NCI-H69 (cell line): ENCODE measurements around the gene E2F6.

Experiments used
- DNase-seq: peaks from one replicate; lab custom pipeline; 2025; lab: John Stamatoyannopoulos, UW

E2F6 gene

DNA sequence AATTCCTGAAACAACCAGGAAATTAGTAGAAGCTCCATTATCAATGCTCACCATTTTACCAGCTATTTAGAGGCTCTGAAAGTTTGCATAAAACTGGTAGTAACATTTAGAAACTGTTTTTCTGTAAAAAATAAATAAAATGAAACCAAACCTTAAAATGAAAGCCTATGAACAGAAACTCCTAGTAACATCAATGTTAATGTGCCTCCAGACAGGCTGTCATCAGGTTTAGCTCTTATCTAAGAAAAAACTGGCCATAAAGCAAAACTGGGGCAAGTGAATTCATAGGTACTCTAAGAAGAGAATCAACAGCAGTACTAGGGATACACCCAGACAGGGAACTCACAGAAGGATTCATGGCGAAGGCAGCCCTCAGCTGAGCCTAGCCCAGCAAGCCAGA, 8.0 kb downstream of the E2F6 start:
- no peak for DNase-seq

GRCh38 chr2:11456251-11456650, 9.7 kb downstream of the E2F6 start:
- no peak for DNase-seq

- no peak for DNase-seq
Observed at GRCh38 chr2:11454824-11455223, 11.1 kb downstream of the E2F6 start.

DNA sequence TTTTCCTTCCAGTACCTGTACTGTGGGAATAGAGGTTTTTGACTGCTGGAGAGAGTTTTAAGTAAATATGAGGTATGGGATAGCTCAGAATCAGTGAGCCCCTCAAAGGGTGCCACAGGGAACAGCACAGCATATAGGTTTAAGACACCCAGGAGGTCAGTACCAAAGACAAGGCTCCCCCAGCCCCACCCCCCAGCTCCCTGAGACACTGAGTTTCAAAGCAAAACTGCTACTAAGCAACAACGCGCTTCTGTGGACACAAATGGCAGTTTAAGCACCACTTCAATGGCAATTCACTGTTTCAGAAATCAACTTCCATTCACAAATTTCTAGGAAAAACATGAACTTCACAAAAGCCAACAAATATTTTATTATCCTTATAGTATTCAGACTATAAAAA, 15.2 kb downstream of the E2F6 start:
- no peak for DNase-seq

DNA sequence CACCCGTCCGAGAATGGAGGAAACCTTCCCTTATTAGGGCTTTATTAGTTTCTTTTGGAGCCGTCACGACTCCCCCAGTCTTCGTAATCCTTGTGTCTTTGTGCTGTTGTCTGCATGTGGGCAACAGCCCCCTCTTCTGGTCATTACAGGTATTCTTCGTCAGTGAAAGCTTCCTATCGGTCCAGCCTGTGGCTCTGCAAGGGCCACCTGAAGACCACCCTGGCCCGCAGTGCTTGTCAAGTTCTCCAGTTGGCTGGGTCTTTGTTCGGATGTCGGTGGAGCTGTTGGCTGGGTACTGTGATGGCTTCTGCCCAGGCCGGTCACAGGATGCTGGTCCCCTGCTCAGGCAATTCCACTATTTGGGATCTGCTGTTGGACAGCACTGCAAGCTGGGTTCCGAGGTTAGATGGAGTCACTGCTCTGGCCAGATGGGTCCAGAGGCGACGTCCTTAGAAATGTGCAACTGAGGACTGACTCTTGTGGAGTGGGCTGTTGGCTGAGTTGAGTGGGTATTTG, 19.2 kb downstream of the E2F6 start:
- DNase-seq: peak; percentile 25

DNA sequence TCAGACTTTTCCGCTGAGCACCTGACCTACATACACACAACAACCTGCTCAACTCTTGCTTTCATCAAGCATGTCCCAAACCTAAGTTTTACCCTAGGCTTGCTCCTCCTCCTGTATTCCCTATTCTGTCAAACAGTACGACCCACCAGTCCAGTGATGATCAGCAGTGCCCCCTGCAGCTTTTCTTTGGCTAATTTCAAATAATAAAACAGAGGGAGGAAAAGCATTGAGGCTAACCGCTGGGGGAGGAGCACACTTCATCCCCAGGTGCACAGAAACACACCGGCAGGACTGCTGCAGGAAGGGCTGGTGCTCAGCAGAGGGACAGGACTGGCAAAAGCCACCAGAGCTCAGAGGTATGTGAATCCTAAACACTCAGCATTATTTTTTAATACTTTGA, 21.2 kb downstream of the E2F6 start:
- DNase-seq: no peak

GRCh38 chr2:11438555-11439080, 27.3 kb downstream of the E2F6 start:
- DNase-seq: no peak

- no peak for DNase-seq
Observed at GRCh38 chr2:11437602-11438001, 28.4 kb downstream of the E2F6 start.

DNA sequence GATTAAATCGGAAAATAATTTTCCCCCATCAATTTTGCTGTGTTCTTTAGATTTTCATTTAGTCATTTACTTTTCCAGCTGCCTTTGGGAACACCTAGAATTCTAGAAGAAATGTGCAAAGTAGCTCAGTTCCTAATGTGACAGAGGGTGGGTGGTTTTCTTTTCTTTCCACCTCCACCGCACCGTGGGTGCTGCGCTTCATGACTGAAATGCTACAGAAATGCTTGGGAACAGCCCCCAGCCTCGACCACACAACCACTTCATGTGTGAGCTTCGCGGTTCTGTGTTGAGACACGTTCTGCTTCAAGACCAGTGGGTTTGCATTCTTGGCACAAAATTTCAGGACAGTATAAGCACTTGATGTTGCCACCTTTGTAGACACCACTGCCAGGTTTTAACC, 30.9 kb downstream of the E2F6 start:
- no peak for DNase-seq

DNA sequence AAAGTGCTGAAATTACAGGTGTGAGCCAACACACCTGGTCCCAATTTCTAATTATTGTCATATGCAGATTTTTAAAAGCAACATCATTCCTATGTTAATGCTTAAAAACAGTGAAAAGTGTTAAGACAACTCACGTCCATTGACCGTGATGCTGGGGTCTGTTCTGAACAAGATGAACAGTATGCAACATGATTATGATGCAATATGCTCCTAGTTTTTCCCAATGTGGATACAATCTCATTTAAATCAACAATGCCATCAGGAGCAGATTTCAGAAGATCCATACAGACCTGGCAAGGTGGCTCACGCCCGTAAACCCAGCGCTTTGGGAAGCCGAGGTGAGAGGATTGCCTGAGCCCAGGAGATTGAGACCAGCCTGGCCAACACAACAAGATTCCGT, 31.5 kb downstream of the E2F6 start:
- no peak for DNase-seq

GRCh38 chr2:11433822-11434221, 32.1 kb downstream of the E2F6 start:
- DNase-seq: no peak

- no peak for DNase-seq
Observed at GRCh38 chr2:11430729-11431128, 35.2 kb downstream of the E2F6 start.

DNA sequence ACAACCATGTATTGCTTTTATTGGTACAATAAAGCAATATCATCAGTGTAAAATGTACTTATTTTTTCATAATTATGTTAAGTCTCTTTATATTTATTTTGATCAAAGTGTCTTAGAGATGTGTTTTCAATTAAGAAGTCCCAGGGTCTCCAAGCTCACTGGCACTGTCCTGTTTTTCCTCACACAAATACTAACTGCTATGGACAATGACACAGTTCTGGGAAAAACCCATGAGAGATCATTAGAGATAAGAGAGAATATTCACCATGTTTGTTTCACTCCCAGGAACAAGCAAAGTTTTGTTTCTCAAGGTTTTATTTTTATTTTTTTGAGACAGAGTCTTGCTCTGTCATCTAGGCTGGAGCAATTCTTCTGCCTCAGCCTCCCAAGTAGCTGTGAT, 38.7 kb downstream of the E2F6 start:
- no peak for DNase-seq

DNA sequence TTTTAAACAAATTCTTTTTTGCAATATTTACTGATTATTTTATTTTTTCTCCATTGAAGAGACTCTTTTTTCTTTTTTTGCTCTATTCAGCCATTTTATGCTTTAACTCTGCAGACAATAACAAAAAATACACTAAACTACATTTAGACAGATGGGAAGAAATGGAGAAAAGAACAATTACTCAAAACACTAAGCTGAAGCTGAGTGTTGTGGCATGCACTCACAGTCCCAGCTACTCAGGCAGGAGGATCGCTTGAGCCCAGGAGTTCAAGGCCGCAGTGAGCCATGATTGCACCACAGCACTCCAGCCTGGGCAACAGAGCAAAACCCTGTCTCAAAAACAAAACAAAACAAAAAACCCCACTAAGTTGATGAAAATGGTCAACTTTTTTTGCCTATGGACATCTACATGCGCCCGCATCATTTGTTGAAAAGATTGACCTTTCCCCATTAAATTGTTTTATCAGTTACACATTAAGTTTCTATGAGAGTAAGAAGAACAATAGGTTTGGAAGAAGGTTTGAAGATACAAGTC, 43.0 kb downstream of the E2F6 start:
- no peak for DNase-seq

- no peak for DNase-seq
Observed at GRCh38 chr2:11422491-11422865, 43.5 kb downstream of the E2F6 start.

GRCh38 chr2:11421863-11422490, 44.0 kb downstream of the E2F6 start:
- no peak for DNase-seq

- no peak for DNase-seq
Observed at GRCh38 chr2:11420671-11421070, 45.3 kb downstream of the E2F6 start.

DNA sequence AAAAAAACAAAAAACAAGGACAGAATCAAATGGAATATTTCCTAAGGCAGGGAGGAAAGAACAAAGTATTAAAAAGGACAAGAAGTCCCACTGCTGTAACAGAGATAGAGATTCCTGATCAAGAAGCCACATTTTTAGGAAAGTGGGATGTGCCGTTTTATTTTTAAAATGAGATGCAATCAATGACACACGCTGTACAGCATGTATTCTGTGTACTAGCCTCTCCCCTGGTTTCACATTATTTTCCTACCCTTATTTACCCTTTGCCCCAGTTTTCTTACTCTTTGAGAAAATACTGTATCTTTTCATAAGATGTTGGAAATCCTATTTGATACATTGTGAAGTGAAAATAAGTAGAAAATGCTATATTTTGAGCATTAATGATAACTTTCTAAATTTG, 45.8 kb downstream of the E2F6 start:
- DNase-seq: no peak

GRCh38 chr2:11419781-11420180, 46.2 kb downstream of the E2F6 start:
- DNase-seq: no peak

- peak; percentile 56 for DNase-seq
Observed at GRCh38 chr2:11417946-11418585, 47.9 kb downstream of the E2F6 start.

DNA sequence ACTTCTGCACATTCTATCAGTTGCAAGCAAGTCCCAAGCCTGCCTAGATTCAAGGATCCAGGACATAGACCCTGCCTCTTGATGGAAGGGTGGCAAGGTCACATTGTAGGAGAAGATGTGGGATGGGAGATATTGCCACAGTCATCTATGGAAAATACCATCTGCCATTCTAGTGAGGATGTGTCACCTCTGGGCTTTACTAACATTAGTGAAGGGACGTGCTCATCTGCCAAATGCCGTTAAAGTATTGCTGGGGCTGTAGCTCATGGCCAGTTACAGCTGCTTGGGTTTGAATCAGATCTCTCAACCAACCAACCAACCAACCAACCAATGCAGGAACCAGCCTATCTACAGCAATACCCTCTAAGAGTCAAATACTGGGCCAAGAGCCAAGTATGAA, 49.0 kb downstream of the E2F6 start:
- DNase-seq: no peak

GRCh38 chr2:11416186-11416585, 49.8 kb downstream of the E2F6 start:
- no peak for DNase-seq

DNA sequence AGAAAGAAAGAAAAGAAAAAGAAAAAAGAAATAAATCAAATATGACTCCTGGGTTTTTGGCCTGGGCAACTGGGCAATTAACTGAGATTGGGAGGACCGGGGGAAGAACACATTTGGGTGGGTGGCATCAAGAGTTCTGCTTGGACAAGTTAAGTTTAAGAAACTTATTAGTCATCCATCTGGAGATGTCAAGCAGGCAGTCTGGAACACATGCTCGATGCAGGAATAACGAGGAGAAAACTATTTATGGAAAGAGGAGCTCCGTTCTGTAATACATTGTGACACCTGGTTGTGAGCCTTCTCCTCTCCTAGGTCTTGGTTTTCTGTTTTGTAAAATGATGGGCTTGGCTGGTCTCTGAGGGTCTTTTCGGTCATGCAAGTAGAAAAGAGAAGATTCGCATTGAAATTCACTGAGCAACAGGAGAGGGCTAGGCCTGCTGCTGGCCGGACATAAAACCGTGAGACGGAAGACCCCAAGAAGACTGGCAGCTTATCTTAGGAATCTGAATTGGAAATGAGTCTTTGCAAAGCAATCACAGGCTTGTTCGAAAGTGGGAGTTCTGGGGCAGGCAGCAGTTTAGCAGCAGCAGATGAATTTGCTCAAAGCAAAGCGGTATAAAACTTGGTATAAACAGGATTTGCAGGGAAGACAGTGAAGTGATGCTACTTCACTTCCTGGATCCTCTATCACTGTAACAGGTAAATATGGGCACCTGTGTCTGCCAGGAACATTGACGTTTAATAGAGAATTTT, 51.4 kb downstream of the E2F6 start:
- no peak for DNase-seq
